ENCODE data around the gene ADARB2.

The ADARB2 gene

GRCh38 chr10:1169981-1170866 is 567.1 kb downstream of the ADARB2 start:
- DNase-seq (ENCODE audit: low read depth), result no peak
- H3K4me3 ChIP-seq (ENCODE audit: low read depth, low read length), result no peak overlapping the region
- no peak for TF ChIP-seq CTCF (IDR thresholded peaks at IDR 0.05; ENCODE audit: low read depth, low read length, missing control alignments)

GRCh38 chr10:1169186-1169885 is 568.0 kb downstream of the ADARB2 start:
- TF ChIP-seq CTCF (IDR thresholded peaks at IDR 0.05; ENCODE audit: low read depth, low read length, missing control alignments), result no peak
- H3K4me3 ChIP-seq (ENCODE audit: low read depth, low read length), result no peak overlapping the region
- DNase-seq (ENCODE audit: low read depth), result no peak

GRCh38 chr10:1168763-1169162 is 568.6 kb downstream of the ADARB2 start:
- no peak for TF ChIP-seq CTCF (IDR thresholded peaks at IDR 0.05; ENCODE audit: low read depth, low read length, missing control alignments)
- no peak for DNase-seq (ENCODE audit: low read depth)
- H3K4me3 ChIP-seq (ENCODE audit: low read depth, low read length), result no peak overlapping the region

GRCh38 chr10:1166828-1167275 is 570.5 kb downstream of the ADARB2 start:
- no peak for TF ChIP-seq CTCF (IDR thresholded peaks at IDR 0.05; ENCODE audit: low read depth, low read length, missing control alignments)
- no peak overlapping the region for H3K4me3 ChIP-seq (ENCODE audit: low read depth, low read length)

GRCh38 chr10:1166101-1166827 is 571.1 kb downstream of the ADARB2 start:
- TF ChIP-seq CTCF (IDR thresholded peaks at IDR 0.05; ENCODE audit: low read depth, low read length, missing control alignments), result no peak
- no peak overlapping the region for H3K4me3 ChIP-seq (ENCODE audit: low read depth, low read length)
- no peak for DNase-seq (ENCODE audit: low read depth)

More at GRCh38 chr10:1166828-1167275, 570.5 kb downstream of the ADARB2 start:
- no peak for DNase-seq (ENCODE audit: low read depth)

GRCh38 chr10:1163831-1164230 is 573.5 kb downstream of the ADARB2 start:
- DNase-seq (ENCODE audit: low read depth), result no peak
- no peak for TF ChIP-seq CTCF (IDR thresholded peaks at IDR 0.05; ENCODE audit: low read depth, low read length, missing control alignments)
- H3K4me3 ChIP-seq (ENCODE audit: low read depth, low read length), result no peak overlapping the region

All from GM12864 (cell line).